OCI-LY7 (cell line): ENCODE results near the gene ALG1L2. TPM values are rescaled to one million over a fixed set of nuclear protein-coding genes. Genes with fewer than 3 reads are reported as not detected.
"Not testable (repeated sequence)": the region's sequence is repeated elsewhere in the genome, so short reads cannot be mapped to it uniquely, and the experiment has no call there.

Experiments
- BruUV-seq: library from RNA; stranded (reverse); fragments of 400-500 nt; replicated peaks from 2 replicates; lab custom pipeline; 2021; lab: Mats Ljungman, UMichigan
- CTCF ChIA-PET: fragments of 300-600 bp; sonication (Branson Sonifier 250); formaldehyde crosslinking; loops from one replicate; lab custom pipeline; 2022; ENCODE audit warnings: antibody characterized with exemption; ENCODE audit not compliant: unreplicated experiment; lab: Charles Lee
- POLR2A ChIA-PET: fragments of 300-600 bp; sonication (Branson Sonifier 250); formaldehyde crosslinking; loops from one replicate; lab custom pipeline; 2022; ENCODE audit warnings: antibody characterized with exemption; lab: Charles Lee
- DNase-seq: peaks from one replicate; pipeline ENCODE4 v3.0.0-alpha.2; 2015; ENCODE audit warnings: low spot score
- H2AFZ ChIP-seq: fragments of 200-600 bp; sonication (generic), shearing (Covaris generic); 2 replicates; pipeline ENCODE4 v1.6.1; 2014; ENCODE audit warnings: mild to moderate bottlenecking, antibody characterized with exemption, low read length, moderate library complexity
- H3K27ac ChIP-seq: fragments of 200-600 bp; sonication (generic); 2 replicates; pipeline ENCODE4 v1.5.1; 2014; ENCODE audit warnings: mixed run types, low read depth, mild to moderate bottlenecking, moderate library complexity, low read length, inconsistent platforms; ENCODE audit not compliant: poor library complexity, severe bottlenecking
- H3K36me3 ChIP-seq: fragments of 200-600 bp; sonication (generic); 2 replicates; pipeline ENCODE4 v1.6.1; 2014; ENCODE audit warnings: mild to moderate bottlenecking, antibody characterized with exemption, low read length, moderate library complexity, mixed read lengths; ENCODE audit not compliant: insufficient read depth
- H3K4me1 ChIP-seq: fragments of 200-600 bp; sonication (generic); 2 replicates; pipeline ENCODE4 v1.5.1; 2014; ENCODE audit warnings: mild to moderate bottlenecking, low read length; ENCODE audit not compliant: insufficient read depth, poor library complexity, severe bottlenecking
- H3K4me2 ChIP-seq: fragments of 200-600 bp; sonication (generic); 2 replicates; pipeline ENCODE4 v1.6.1; 2014; ENCODE audit warnings: mild to moderate bottlenecking, low read length
- H3K4me3 ChIP-seq: fragments of 200-600 bp; sonication (generic); 2 replicates; pipeline ENCODE4 v1.5.1; 2014; ENCODE audit warnings: mild to moderate bottlenecking, low read depth, low read length; ENCODE audit not compliant: poor library complexity, severe bottlenecking
- H3K79me2 ChIP-seq: fragments of 200-600 bp; sonication (generic); 2 replicates; pipeline ENCODE4 v1.6.1; 2016; ENCODE audit warnings: low read depth, mild to moderate bottlenecking, low read length, moderate library complexity, mixed read lengths; ENCODE audit not compliant: insufficient read depth
- H3K9me2 ChIP-seq: fragments of 200-600 bp; sonication (generic); 2 replicates; pipeline ENCODE4 v1.6.1; 2016; ENCODE audit warnings: mild to moderate bottlenecking, low read length, mixed read lengths; ENCODE audit not compliant: insufficient read depth
- H3K9me3 ChIP-seq: fragments of 200-600 bp; sonication (generic); 2 replicates; pipeline ENCODE4 v1.6.1; 2014; ENCODE audit warnings: mild to moderate bottlenecking, mixed run types, low read length, mixed read lengths
- H4K20me1 ChIP-seq: fragments of 200-600 bp; sonication (generic); 2 replicates; pipeline ENCODE4 v1.6.1; 2014; ENCODE audit warnings: mild to moderate bottlenecking, antibody characterized with exemption, low read length, moderate library complexity, mixed read lengths; ENCODE audit not compliant: insufficient read depth
- CTCF ChIP-seq: fragments of 200-600 bp; sonication (generic); conservative IDR thresholded peaks from 2 replicates; pipeline ENCODE4 v1.5.1; 2014; ENCODE audit warnings: mild to moderate bottlenecking, antibody characterized with exemption, low read length, moderate library complexity, mixed read lengths
- EZH2phosphoT487 ChIP-seq: fragments of 200-600 bp; sonication (generic); IDR thresholded peaks from 2 replicates; pipeline ENCODE4 v1.6.1; 2018; ENCODE audit warnings: low read depth, borderline replicate concordance, mild to moderate bottlenecking, mixed run types, antibody characterized with exemption, low read length, moderate library complexity, mixed read lengths
- intact Hi-C: fragments of 100-400 bp; cut with micrococcal nuclease; formaldehyde crosslinking; loops from one replicate; pipeline ENCODE4 v1.10.0; 2022; ENCODE audit not compliant: unreplicated experiment
- total RNA-seq, 2 experiments: library from RNA; depleted of rRNA in 1 of 2; stranded (reverse); fragments of >200 nt in 1 of 2; shearing (Covaris generic) in 1 of 2; gene quantifications; 2 replicates each; pipeline ENCODE4 v1.2.3, GENCODE V29; 2014 to 2022

The ALG1L2 gene
- total RNA-seq, 2 experiments from 2014 or later, result 2.8 TPM; not detected in 1

- H3K27ac ChIP-seq, result no peak overlapping the region
- CTCF ChIA-PET, result no interaction called here
- intact Hi-C loops, result no loop called here
Observed at GRCh38 chr3:130077636-130078035, 4.0 kb upstream of the ALG1L2 start.

GRCh38 chr3:130083363-130084090, 1.9 kb downstream of the ALG1L2 start:
- BruUV-seq, CTCF ChIA-PET, H3K9me2 ChIP-seq, H4K20me1 ChIP-seq, H3K4me1 ChIP-seq, POLR2A ChIA-PET, H3K79me2 ChIP-seq, DNase-seq, H3K9me3 ChIP-seq, H3K36me3 ChIP-seq, intact Hi-C loops, H3K27ac ChIP-seq, H2AFZ ChIP-seq, H3K4me3 ChIP-seq, H3K4me2 ChIP-seq: not testable (repeated sequence)

More at GRCh38 chr3:130077636-130078035, 4.0 kb upstream of the ALG1L2 start:
- DNase-seq, result no peak
- Histone ChIP-seq H2AFZ (no peak overlapping the region), H3K9me3 (no peaks in the 10 kb centered on the region), H3K36me3 (no peaks in the 10 kb centered on the region), H3K79me2 (no peaks in the 10 kb centered on the region), H4K20me1 (no peaks in the 10 kb centered on the region), H3K4me3 (no peak overlapping the region), H3K9me2 (no peaks in the 10 kb centered on the region), H3K4me2 (no peak overlapping the region), H3K4me1 (no peaks in the 10 kb centered on the region)
- POLR2A ChIA-PET, result no interaction called here
- BruUV-seq, result no TSS peak
- TF ChIP-seq EZH2phosphoT487, result no peak
- no peak for TF ChIP-seq CTCF

- H3K9me3 ChIP-seq, result no peaks in the 10 kb centered on the region
- CTCF ChIA-PET, result no interaction called here
- BruUV-seq, result no TSS peak
- H3K4me3 ChIP-seq, result no peak overlapping the region
- no peaks in the 10 kb centered on the region for H3K9me2 ChIP-seq
- no peak overlapping the region for H2AFZ ChIP-seq
- intact Hi-C loops, result no loop called here
- no peaks in the 10 kb centered on the region for H3K4me1 ChIP-seq
- POLR2A ChIA-PET, result no interaction called here
- no peaks in the 10 kb centered on the region for H4K20me1 ChIP-seq
- H3K4me2 ChIP-seq, result no peak overlapping the region
- TF ChIP-seq CTCF (no peak), EZH2phosphoT487 (no peak)
- DNase-seq, result no peak
- H3K79me2 ChIP-seq, result no peaks in the 10 kb centered on the region
- H3K27ac ChIP-seq, result no peak overlapping the region
- H3K36me3 ChIP-seq, result no peaks in the 10 kb centered on the region
Observed at GRCh38 chr3:130084436-130084980, 2.9 kb downstream of the ALG1L2 start.
